Ramos (cell line): ENCODE measurements around the gene TTC14.
"Not testable (repeated sequence)": the region's sequence is repeated elsewhere in the genome, so short reads cannot be mapped to it uniquely, and the experiment has no call there.

Experiments used
- in situ Hi-C: fragments of 300-500 bp; cut with MboI; formaldehyde crosslinking; loops from one replicate; pipeline ENCODE4 v1.14.3; 2022; ENCODE audit warnings: low sequenced_read_pairs; ENCODE audit not compliant: unreplicated experiment

TTC14 gene

DNA sequence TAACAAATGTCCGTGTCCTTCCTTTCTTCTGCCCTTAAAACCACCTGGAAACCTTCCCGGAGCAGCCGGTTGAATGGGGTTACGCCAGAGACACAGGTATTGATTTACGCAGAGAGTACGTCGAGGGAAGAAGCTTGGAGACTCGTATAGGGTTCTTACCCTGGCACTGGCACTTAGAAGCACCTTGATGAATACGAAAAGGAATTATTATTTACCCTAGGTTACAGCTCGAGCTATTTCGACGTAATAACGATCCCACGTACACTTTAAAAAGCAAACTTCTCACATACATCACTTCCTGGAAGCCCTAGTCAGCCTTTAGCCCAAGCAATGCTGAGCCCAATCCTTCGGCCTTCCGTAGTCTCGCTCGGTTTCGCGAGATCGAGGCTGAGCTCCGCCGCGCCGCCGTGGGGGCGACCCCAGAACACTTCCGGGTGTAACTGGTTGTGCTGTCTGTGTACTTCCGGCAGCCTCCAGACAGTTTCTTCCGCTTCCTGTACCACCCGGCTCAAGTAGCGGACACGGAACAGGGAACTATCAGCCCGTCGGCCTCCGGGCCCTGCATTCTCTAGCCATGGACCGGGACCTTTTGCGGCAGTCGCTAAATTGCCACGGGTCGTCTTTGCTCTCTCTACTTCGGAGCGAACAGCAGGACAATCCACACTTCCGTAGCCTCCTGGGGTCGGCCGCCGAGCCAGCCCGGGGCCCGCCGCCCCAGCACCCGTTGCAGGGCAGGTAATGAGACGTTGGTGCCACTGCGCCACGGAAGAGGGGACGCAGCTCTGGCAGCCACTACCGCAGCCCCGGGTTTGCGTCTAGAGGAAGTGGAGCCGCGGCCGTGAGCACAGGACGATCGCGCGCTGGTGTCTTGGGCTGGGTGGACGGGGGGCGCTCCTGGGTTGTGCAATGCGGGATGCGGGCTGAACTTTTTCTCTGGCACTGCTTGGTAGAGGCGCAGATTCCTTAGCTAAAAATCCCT, at the start of gene TTC14:
TSS of gene TTC14 (plus strand) at position 476 of the 979 bp plus-strand sequence. CDS start at position 575, 99 bp downstream.
- in situ Hi-C loops, result no loop called here

DNA sequence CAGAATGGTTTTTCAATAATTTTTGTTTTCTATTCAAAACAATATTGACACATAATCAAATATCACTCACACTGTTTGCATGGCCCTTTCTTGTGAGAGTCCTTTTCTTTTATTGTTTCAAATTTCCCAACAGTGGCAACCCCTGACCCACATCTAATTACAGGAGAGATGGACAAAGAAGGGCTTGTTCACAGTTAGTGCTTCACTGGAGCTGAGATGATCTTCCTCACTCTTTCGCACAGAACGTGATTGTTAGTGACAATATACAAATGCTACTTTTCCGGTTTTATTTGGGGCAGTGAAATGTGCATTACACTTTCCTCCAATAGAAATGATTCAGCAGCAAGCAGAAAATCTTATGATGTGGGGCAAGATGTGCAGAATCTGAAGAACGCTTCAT, 38.6 kb upstream of the TTC14 start:
- in situ Hi-C loops, result no loop called here

GRCh38 chr3:180564676-180565075, 37.3 kb upstream of the TTC14 start:
- in situ Hi-C loops, result no loop called here

GRCh38 chr3:180570238-180570637, 31.7 kb upstream of the TTC14 start:
- in situ Hi-C loops, result no loop called here

DNA sequence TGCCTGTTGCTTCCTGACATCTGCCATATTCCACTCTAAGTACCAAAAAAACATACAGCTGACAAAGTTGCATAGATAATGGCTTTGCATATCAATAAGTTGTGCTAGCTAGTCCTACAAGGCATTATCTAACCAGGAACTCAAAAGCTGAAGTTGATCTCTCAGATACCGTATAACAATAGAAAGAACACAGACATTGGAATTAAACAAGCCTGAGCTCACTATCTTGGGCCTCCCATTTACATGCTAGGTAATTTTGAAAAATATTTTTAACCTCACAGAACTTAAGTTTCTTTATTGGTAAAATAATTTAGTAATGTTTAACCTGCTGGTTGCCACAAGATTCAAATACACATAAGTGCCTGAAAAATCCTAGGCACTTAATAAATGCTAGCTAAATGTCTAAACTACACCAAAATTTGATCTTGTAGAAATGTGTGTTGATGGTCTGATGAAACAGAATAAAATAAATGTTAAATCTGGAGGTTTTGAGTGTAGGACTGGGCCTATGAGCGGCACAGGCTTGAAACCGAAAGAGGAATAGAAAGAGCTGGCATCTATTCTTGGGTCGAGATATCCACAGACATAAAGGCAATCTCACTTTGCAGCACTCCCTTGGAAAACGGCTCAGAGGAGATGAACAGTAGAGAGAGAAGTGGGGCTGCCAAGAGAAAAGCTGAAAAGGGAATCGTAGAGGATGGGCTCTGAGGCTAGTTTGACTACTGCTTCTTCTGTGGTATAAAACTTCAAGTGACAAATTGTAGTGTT, 29.9 kb upstream of the TTC14 start:
- in situ Hi-C loops, result no loop called here

DNA sequence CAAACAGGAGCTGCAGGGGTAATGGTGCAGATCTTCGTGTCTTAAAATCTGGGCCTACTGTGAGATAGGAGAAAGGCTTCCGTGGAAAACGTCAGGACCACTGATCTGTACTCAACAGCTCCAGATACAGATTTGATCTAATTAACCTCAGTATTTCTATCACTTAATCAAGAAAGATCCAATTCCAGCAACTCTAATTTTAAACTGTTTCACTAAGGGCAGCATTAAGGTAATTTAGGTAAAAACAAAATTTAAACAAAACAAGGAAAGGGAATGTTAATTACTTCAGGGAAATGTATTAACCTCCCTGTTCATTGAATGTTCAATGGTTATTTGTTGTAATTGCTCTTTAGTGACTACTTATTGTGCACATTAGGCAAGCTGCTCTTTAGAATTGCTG, 26.4 kb upstream of the TTC14 start:
- in situ Hi-C loops, result no loop called here

DNA sequence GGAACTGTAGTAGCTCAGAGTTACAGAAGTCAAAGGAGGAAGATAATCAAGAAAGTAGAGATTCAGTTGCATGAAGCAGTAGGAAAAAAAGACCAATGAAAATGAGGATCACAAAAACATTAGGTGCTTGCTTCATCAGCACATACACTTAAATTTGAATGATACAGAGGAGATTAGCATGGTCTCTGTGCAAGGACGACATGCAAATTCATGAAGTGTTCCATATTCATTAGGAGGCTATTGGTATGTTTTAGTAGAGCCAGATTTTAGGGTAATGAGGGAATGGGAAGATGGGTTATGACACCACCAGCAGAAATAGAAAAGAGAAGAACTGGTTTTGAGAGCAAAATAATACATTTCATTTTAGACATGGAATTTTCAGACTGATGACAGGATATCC, 21.0 kb upstream of the TTC14 start:
- in situ Hi-C loops, result no loop called here

- in situ Hi-C loops, result no loop called here
Observed at GRCh38 chr3:180590396-180590795, 11.6 kb upstream of the TTC14 start.

- in situ Hi-C loops, result not testable (repeated sequence)
Observed at GRCh38 chr3:180593631-180594030, 8.3 kb upstream of the TTC14 start.

- in situ Hi-C loops, result no loop called here
Observed at GRCh38 chr3:180594631-180595558, 7.1 kb upstream of the TTC14 start.

DNA sequence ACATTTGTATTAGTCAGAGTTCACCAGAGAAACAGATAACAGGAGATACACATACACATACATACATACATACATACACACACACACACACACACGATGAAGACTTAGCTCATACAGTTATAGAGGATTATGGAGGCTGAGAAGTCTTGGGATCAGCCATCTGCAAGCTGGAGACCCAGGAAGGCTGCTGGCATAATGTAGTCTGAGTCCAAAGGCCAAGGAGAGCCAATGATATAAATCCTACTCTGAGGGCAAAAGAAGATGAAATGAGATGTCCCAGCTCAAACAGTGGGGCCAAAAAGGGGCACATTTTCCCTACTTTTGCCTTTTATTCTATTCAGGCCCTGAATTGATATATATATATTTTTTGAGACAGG, 6.4 kb upstream of the TTC14 start:
- in situ Hi-C loops, result no loop called here

DNA sequence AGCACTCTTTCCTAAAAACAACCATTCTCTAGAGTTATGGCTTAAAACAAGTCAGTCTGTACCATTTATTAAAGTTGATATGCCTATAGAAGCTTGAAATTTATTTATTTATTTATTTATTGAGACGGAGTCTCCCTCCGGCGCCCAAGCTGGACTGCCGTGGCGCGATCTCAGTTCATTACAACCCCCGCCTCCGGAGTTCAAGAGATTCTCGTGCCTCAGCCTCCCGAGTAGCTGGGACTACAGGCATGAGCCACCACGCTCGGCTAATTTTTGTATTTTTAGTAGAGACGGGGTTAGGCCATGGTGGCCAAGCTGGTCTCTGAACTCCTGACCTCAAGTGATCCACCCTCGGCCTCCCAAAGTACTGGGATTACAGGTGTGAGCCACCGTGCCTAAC, 1.5 kb upstream of the TTC14 start:
- in situ Hi-C loops, result no loop called here

- in situ Hi-C loops, result no loop called here
Observed at GRCh38 chr3:180611006-180611405, 9.0 kb downstream of the TTC14 start.

DNA sequence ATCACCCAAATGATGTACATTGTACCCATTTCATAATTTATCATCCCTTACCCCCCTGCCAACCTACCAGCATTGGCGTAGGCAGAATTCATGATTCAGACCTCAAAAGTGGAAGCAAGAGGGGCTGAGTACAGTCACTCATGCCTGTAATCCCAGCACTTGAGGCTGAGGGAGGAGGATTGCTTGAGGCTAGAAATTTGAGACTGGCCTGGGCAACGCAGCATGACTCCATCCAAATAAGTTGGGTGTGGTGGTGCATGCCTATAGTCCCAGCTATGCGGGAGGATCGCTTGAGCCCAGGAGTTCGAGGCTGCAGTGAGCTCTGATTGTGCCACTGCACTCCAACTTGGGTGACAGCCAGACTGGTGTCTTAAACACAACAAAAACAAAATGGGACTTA, 10.4 kb downstream of the TTC14 start:
- in situ Hi-C loops, result no loop called here

DNA sequence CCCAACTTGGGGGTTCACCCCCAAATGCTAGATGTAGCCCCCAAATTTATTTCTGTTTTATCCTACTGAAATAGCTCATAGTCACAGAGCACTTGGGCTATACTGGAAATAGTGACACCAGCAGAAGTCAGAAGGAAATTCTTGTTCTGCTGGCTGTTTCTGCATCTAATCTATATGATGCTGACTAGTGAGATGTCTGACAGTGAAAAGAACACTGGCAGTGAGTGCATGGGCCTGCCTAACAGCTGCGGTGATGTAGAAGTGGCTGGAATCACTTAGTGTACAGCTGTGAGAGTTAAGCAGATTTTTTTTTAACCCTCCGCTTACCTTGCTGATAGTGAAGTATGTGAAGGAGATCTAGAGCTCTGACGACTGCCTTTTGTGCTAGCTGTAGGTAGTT, 14.0 kb downstream of the TTC14 start:
- in situ Hi-C loops, result no loop called here

GRCh38 chr3:180617049-180617448, 15.1 kb downstream of the TTC14 start:
- in situ Hi-C loops, result no loop called here

DNA sequence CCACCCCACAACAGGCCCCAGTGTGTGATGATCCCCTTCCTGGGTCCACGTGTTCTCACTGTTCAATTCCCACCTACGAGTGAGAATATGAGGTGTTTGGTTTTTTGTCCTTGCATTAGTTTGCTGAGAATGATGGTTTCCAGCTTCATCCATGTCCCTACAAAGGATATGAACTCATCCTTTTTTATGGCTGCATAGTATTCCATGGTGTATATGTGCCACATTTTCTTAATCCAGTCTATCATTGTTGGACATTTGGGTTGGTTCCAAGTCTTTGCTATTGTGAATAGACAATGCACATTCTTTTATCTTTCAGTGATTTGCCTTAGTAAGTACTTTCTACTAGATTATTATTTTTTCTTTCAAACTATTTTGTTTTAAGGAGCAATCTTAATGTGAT, 16.6 kb downstream of the TTC14 start:
- in situ Hi-C loops, result not testable (repeated sequence)

GRCh38 chr3:180619723-180620122, 17.8 kb downstream of the TTC14 start:
- in situ Hi-C loops, result no loop called here

GRCh38 chr3:180624714-180625113, 22.8 kb downstream of the TTC14 start:
- in situ Hi-C loops, result no loop called here

- in situ Hi-C loops, result no loop called here
Observed at GRCh38 chr3:180626844-180627243, 24.9 kb downstream of the TTC14 start.
